ENCODE results near the gene KANSL2. TPM values are rescaled to one million over a fixed set of nuclear protein-coding genes. Genes with fewer than 3 reads are reported as not detected.
A peak's percentile ranks its signal among the peaks of the same experiment; 100 is the strongest.

KANSL2 gene
- total RNA-seq, 1 experiment from 2014 or later: 48.1 TPM

DNA sequence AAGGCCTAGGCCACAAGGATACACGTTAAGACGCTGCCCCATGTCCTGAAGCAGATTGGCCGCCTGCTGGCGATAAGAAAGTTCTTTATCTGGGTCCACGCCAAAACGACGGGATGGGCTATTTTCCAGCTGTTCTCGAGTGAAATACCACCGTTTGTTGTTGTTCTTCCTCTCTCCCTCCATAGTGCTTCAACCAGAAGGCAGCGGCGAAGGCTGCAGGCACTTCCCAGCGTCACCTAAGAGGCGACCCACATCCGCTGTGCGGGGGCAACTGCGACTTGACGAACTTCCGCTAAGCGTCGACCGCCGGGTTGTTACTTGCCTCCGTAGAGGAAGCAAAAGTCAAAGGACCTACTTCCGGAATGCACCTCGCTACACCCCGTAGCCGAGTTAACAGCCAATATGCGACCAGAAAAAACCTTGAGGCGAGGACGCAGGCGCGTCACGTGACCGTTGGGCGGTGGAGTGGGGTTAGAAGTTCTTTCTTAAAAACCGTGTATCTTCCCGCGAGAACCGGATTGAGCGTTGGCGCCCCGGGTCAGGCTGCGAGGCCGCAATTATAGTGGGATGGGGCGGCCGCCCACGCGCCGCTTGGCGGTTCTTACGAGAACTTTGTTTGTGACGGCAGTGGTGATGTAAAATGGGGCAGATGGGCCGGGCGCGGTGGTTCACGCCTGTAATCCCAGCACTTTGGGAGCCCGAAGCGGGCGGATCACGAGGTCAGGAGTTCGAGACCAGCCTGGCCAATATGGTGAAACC, 34.6 kb upstream of the KANSL2 start, which contains the start of gene CCNT1 (continued):
- TF ChIP-seq, protein P1, sequence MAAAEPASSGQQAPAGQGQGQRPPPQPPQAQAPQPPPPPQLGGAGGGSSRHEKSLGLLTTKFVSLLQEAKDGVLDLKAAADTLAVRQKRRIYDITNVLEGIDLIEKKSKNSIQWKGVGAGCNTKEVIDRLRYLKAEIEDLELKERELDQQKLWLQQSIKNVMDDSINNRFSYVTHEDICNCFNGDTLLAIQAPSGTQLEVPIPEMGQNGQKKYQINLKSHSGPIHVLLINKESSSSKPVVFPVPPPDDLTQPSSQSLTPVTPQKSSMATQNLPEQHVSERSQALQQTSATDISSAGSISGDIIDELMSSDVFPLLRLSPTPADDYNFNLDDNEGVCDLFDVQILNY (CRISPR knock-in tag; IDR thresholded peaks at IDR 0.05): no peak
- TF ChIP-seq PRRX2 (CRISPR knock-in tag; IDR thresholded peaks at IDR 0.05) (0 out of 2 replicates have a peak, but pooled peaks have one; percentile 46), KAT7 (CRISPR knock-in tag; IDR thresholded peaks at IDR 0.05; ENCODE audit: borderline replicate concordance) (no peak; the same call in 1 of the 2 replicates), SOX15 (CRISPR knock-in tag; IDR thresholded peaks at IDR 0.05) (no peak), ZBTB21 (CRISPR knock-in tag; IDR thresholded peaks at IDR 0.05; ENCODE audit: borderline replicate concordance) (peak; percentile 88; the same call in 1 of the 2 replicates), RELA (CRISPR knock-in tag; IDR thresholded peaks at IDR 0.05; ENCODE audit: borderline replicate concordance) (no peak), JAZF1 (CRISPR knock-in tag; IDR thresholded peaks at IDR 0.05) (no peak), ZNF423 (CRISPR knock-in tag; IDR thresholded peaks at IDR 0.05) (no peak), ZNF317 (CRISPR knock-in tag; IDR thresholded peaks at IDR 0.05; ENCODE audit: borderline replicate concordance, low read depth) (no peak), TCF7 (CRISPR knock-in tag; IDR thresholded peaks at IDR 0.05; ENCODE audit: low read depth) (no peak), ESRRA (CRISPR knock-in tag; IDR thresholded peaks at IDR 0.05; ENCODE audit: borderline replicate concordance) (no peak), ZNF671 (CRISPR knock-in tag; IDR thresholded peaks at IDR 0.05) (no peak), TEAD4 (CRISPR knock-in tag; IDR thresholded peaks at IDR 0.05) (no peak; the same call in 1 of the 2 replicates), ZNF232 (CRISPR knock-in tag; IDR thresholded peaks at IDR 0.05) (no peak), ATF1 (CRISPR knock-in tag; IDR thresholded peaks at IDR 0.05) (peak; percentile 68; the same call in 1 of the 2 replicates), FOXK1 (CRISPR knock-in tag; IDR thresholded peaks at IDR 0.05) (peak; percentile 99), ELF4 (CRISPR knock-in tag; IDR thresholded peaks at IDR 0.05; ENCODE audit: low read depth) (no peak), MYBL2 (CRISPR knock-in tag; IDR thresholded peaks at IDR 0.05) (peak; percentile 86), TP53 (CRISPR knock-in tag; IDR thresholded peaks at IDR 0.05) (no peak), NR2C2 (CRISPR knock-in tag; IDR thresholded peaks at IDR 0.05) (no peak), IRF2 (CRISPR knock-in tag; IDR thresholded peaks at IDR 0.05; ENCODE audit: borderline replicate concordance, low read depth) (no peak)
- TF ChIP-seq, protein P2, sequence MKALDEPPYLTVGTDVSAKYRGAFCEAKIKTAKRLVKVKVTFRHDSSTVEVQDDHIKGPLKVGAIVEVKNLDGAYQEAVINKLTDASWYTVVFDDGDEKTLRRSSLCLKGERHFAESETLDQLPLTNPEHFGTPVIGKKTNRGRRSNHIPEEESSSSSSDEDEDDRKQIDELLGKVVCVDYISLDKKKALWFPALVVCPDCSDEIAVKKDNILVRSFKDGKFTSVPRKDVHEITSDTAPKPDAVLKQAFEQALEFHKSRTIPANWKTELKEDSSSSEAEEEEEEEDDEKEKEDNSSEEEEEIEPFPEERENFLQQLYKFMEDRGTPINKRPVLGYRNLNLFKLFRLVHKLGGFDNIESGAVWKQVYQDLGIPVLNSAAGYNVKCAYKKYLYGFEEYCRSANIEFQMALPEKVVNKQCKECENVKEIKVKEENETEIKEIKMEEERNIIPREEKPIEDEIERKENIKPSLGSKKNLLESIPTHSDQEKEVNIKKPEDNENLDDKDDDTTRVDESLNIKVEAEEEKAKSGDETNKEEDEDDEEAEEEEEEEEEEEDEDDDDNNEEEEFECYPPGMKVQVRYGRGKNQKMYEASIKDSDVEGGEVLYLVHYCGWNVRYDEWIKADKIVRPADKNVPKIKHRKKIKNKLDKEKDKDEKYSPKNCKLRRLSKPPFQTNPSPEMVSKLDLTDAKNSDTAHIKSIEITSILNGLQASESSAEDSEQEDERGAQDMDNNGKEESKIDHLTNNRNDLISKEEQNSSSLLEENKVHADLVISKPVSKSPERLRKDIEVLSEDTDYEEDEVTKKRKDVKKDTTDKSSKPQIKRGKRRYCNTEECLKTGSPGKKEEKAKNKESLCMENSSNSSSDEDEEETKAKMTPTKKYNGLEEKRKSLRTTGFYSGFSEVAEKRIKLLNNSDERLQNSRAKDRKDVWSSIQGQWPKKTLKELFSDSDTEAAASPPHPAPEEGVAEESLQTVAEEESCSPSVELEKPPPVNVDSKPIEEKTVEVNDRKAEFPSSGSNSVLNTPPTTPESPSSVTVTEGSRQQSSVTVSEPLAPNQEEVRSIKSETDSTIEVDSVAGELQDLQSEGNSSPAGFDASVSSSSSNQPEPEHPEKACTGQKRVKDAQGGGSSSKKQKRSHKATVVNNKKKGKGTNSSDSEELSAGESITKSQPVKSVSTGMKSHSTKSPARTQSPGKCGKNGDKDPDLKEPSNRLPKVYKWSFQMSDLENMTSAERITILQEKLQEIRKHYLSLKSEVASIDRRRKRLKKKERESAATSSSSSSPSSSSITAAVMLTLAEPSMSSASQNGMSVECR (CRISPR knock-in tag; IDR thresholded peaks at IDR 0.05; ENCODE audit: borderline replicate concordance): peak; percentile 90
- TF ChIP-seq, protein P3, sequence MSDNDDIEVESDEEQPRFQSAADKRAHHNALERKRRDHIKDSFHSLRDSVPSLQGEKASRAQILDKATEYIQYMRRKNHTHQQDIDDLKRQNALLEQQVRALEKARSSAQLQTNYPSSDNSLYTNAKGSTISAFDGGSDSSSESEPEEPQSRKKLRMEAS (CRISPR knock-in tag; IDR thresholded peaks at IDR 0.05): peak; percentile 90
- TF ChIP-seq, protein P4, sequence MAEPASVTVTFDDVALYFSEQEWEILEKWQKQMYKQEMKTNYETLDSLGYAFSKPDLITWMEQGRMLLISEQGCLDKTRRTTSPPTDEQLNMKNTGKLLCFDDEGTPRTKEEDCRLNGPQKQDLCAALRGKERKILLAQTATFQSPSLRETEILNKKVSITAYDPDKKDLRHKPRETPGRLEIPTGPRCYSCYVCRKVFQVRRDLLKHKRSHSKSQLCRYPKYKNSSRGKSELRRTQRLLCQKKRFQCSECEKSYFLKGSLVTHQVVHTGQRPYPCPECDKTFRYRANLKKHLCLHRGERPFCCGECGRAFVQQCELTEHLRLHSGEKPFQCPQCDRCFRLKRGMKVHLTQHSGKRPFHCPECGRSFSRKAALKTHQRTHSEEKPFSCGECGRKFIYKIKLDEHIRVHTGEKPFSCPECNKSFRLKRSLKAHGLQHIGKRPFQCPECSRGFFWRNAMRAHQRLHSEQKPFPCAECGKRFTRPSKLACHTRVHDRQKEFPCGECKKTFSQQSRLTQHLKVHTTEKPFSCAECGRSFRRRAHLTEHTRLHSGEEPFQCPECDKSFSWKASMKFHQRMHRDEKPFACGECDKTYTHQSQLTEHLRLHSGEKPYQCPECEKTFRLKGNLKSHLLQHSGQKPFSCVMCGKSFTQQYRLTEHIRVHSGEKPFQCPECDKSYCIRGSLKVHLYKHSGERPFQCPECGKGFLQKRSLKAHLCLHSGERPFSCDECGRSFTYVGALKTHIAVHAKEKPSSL (CRISPR knock-in tag; conservative IDR thresholded peaks at IDR 0.05): no peak
- TF ChIP-seq, protein P5, sequence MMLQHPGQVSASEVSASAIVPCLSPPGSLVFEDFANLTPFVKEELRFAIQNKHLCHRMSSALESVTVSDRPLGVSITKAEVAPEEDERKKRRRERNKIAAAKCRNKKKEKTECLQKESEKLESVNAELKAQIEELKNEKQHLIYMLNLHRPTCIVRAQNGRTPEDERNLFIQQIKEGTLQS (CRISPR knock-in tag; conservative IDR thresholded peaks at IDR 0.05): no peak
- TF ChIP-seq, protein P6, sequence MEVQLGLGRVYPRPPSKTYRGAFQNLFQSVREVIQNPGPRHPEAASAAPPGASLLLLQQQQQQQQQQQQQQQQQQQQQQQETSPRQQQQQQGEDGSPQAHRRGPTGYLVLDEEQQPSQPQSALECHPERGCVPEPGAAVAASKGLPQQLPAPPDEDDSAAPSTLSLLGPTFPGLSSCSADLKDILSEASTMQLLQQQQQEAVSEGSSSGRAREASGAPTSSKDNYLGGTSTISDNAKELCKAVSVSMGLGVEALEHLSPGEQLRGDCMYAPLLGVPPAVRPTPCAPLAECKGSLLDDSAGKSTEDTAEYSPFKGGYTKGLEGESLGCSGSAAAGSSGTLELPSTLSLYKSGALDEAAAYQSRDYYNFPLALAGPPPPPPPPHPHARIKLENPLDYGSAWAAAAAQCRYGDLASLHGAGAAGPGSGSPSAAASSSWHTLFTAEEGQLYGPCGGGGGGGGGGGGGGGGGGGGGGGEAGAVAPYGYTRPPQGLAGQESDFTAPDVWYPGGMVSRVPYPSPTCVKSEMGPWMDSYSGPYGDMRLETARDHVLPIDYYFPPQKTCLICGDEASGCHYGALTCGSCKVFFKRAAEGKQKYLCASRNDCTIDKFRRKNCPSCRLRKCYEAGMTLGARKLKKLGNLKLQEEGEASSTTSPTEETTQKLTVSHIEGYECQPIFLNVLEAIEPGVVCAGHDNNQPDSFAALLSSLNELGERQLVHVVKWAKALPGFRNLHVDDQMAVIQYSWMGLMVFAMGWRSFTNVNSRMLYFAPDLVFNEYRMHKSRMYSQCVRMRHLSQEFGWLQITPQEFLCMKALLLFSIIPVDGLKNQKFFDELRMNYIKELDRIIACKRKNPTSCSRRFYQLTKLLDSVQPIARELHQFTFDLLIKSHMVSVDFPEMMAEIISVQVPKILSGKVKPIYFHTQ (CRISPR knock-in tag; IDR thresholded peaks at IDR 0.05): no peak
- TF ChIP-seq, protein P7, sequence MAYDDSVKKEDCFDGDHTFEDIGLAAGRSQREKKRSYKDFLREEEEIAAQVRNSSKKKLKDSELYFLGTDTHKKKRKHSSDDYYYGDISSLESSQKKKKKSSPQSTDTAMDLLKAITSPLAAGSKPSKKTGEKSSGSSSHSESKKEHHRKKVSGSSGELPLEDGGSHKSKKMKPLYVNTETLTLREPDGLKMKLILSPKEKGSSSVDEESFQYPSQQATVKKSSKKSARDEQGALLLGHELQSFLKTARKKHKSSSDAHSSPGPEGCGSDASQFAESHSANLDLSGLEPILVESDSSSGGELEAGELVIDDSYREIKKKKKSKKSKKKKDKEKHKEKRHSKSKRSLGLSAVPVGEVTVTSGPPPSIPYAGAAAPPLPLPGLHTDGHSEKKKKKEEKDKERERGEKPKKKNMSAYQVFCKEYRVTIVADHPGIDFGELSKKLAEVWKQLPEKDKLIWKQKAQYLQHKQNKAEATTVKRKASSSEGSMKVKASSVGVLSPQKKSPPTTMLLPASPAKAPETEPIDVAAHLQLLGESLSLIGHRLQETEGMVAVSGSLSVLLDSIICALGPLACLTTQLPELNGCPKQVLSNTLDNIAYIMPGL (CRISPR knock-in tag; IDR thresholded peaks at IDR 0.05): peak; percentile 52; the same call in 1 of the 2 replicates

All from WTC11 (cell line).